ENCODE results near the gene ARHGAP45.
A peak's percentile ranks its signal among the peaks of the same experiment; 100 is the strongest.
"Not testable (repeated sequence)": the region's sequence is repeated elsewhere in the genome, so short reads cannot be mapped to it uniquely, and the experiment has no call there.

The ARHGAP45 gene

GRCh38 chr19:1106841-1107660 is 40.1 kb downstream of the ARHGAP45 start:
- no peak for DNase-seq

GRCh38 chr19:1107661-1108261 is 40.8 kb downstream of the ARHGAP45 start:
- no peak for DNase-seq

- DNase-seq, result no peak
Observed at GRCh38 chr19:1108291-1109031, 41.5 kb downstream of the ARHGAP45 start.

GRCh38 chr19:1109032-1109551 is 42.1 kb downstream of the ARHGAP45 start:
- no peak for DNase-seq

- DNase-seq, result no peak
Observed at GRCh38 chr19:1109697-1110671, 43.0 kb downstream of the ARHGAP45 start.

- DNase-seq, result no peak
Observed at GRCh38 chr19:1110809-1111640, 44.1 kb downstream of the ARHGAP45 start.

- DNase-seq, result no peak
Observed at GRCh38 chr19:1111641-1112267, 44.8 kb downstream of the ARHGAP45 start.

GRCh38 chr19:1112268-1113029 is 45.5 kb downstream of the ARHGAP45 start:
- no peak for DNase-seq

- peak; percentile 94 for DNase-seq
Observed at GRCh38 chr19:1113030-1113985, 46.3 kb downstream of the ARHGAP45 start.

- DNase-seq, result no peak
Observed at GRCh38 chr19:1113986-1114483, 47.1 kb downstream of the ARHGAP45 start.

- not testable (repeated sequence) for DNase-seq
Observed at GRCh38 chr19:1114728-1115127, 47.8 kb downstream of the ARHGAP45 start.

GRCh38 chr19:1115646-1116420 is 48.9 kb downstream of the ARHGAP45 start:
- DNase-seq, result no peak

GRCh38 chr19:1116726-1117581 is 50.0 kb downstream of the ARHGAP45 start:
- no peak for DNase-seq

GRCh38 chr19:1117654-1118053 is 50.7 kb downstream of the ARHGAP45 start:
- no peak for DNase-seq

- DNase-seq, result no peak
Observed at GRCh38 chr19:1118999-1119398, 52.0 kb downstream of the ARHGAP45 start.

GRCh38 chr19:1119475-1120217 is 52.7 kb downstream of the ARHGAP45 start:
- no peak for DNase-seq
